Osteoblast (primary cell): Measurements from ENCODE around the gene RIC3. TPM values are rescaled to one million over a fixed set of nuclear protein-coding genes. Genes with fewer than 3 reads are reported as not detected.

Experiments
- DNase-seq: peaks from one replicate; pipeline ENCODE4 v3.0.0; 2011; ENCODE audit warnings: low spot score, mixed read lengths; ENCODE audit not compliant: insufficient read length; ENCODE audit errors: missing footprints
- H2AFZ ChIP-seq: 2 replicates; pipeline ENCODE4 v1.6.0; 2011; ENCODE audit warnings: mild to moderate bottlenecking, low read length
- H3K27ac ChIP-seq: 2 replicates; pipeline ENCODE4 v1.5.1; 2011; ENCODE audit warnings: mild to moderate bottlenecking, low read depth, low read length, moderate library complexity
- H3K27me3 ChIP-seq: 2 replicates; pipeline ENCODE4 v1.6.0; 2012; ENCODE audit warnings: mild to moderate bottlenecking, control low read depth, inconsistent platforms, low read length, moderate library complexity; ENCODE audit not compliant: insufficient read depth
- H3K36me3 ChIP-seq: 2 replicates; pipeline ENCODE4 v1.5.1; 2011; ENCODE audit warnings: mild to moderate bottlenecking, low read length, control low read depth, moderate library complexity; ENCODE audit not compliant: insufficient read depth
- H3K4me1 ChIP-seq: 2 replicates; pipeline ENCODE4 v1.5.1; 2011; ENCODE audit warnings: mild to moderate bottlenecking, low read length, control low read depth, moderate library complexity; ENCODE audit not compliant: insufficient read depth
- H3K4me2 ChIP-seq: 2 replicates; pipeline ENCODE4 v1.6.0; 2011; ENCODE audit warnings: mild to moderate bottlenecking, low read length; ENCODE audit not compliant: insufficient read depth
- H3K4me3 ChIP-seq: fragments of 200-600 bp; sonication (generic); 3 replicates; pipeline ENCODE4 v1.5.1; 2012; ENCODE audit warnings: mild to moderate bottlenecking, low read length, inconsistent platforms; ENCODE audit not compliant: insufficient read depth
- H3K79me2 ChIP-seq: 2 replicates; pipeline ENCODE4 v1.6.0; 2012; ENCODE audit warnings: mild to moderate bottlenecking, low read length, control low read depth, inconsistent platforms; ENCODE audit not compliant: insufficient read depth
- H3K9me3 ChIP-seq: 2 replicates; pipeline ENCODE4 v1.5.1; 2011; ENCODE audit warnings: low read depth, low read length, control low read depth
- H4K20me1 ChIP-seq: 2 replicates; pipeline ENCODE4 v1.6.0; 2012; ENCODE audit warnings: mild to moderate bottlenecking, low read length, control low read depth; ENCODE audit not compliant: insufficient read depth
- total RNA-seq: library from RNA; depleted of rRNA; stranded (reverse); fragments of >200 nt; gene quantifications from 2 replicates; pipeline ENCODE4 v1.2.3, GENCODE V29; 2012
- TF ChIP-seq, protein P1 (sequence below): IDR thresholded peaks from 2 replicates; pipeline ENCODE4 v1.5.1; 2011; ENCODE audit warnings: mild to moderate bottlenecking, low read depth, low read length, moderate library complexity; ENCODE audit errors: extremely low read depth

RIC3 gene
- total RNA-seq, 1 donor, result not detected

DNA sequence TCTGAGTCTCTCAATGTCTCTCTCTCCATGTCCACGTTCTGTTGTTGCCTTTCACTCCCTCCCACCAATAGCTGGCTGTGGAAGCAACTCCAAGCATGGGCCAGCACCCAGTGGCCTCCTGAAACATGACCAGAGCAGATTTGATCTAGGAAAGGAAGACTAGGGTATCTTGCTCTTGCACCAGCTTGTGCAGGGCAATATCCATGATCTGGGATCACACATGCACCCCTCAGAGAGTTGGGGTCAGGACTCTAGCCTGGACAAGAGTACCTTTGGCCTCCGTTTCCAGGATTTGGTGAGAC is 34.5 kb upstream of the RIC3 start:
- TF ChIP-seq, protein P1, sequence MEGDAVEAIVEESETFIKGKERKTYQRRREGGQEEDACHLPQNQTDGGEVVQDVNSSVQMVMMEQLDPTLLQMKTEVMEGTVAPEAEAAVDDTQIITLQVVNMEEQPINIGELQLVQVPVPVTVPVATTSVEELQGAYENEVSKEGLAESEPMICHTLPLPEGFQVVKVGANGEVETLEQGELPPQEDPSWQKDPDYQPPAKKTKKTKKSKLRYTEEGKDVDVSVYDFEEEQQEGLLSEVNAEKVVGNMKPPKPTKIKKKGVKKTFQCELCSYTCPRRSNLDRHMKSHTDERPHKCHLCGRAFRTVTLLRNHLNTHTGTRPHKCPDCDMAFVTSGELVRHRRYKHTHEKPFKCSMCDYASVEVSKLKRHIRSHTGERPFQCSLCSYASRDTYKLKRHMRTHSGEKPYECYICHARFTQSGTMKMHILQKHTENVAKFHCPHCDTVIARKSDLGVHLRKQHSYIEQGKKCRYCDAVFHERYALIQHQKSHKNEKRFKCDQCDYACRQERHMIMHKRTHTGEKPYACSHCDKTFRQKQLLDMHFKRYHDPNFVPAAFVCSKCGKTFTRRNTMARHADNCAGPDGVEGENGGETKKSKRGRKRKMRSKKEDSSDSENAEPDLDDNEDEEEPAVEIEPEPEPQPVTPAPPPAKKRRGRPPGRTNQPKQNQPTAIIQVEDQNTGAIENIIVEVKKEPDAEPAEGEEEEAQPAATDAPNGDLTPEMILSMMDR, result no peak
- Histone ChIP-seq H3K79me2 (no peaks in the 10 kb centered on the region), H2AFZ (no peak overlapping the region), H4K20me1 (no peaks in the 10 kb centered on the region), H3K36me3 (no peaks in the 10 kb centered on the region), H3K27me3 (peaks cover 8% of the 10 kb centered on the region), H3K4me2 (no peak overlapping the region), H3K4me3 (no peak overlapping the region), H3K27ac (no peak overlapping the region), H3K9me3 (no peaks in the 10 kb centered on the region), H3K4me1 (no peaks in the 10 kb centered on the region)
- DNase-seq, result peak; percentile 27

DNA sequence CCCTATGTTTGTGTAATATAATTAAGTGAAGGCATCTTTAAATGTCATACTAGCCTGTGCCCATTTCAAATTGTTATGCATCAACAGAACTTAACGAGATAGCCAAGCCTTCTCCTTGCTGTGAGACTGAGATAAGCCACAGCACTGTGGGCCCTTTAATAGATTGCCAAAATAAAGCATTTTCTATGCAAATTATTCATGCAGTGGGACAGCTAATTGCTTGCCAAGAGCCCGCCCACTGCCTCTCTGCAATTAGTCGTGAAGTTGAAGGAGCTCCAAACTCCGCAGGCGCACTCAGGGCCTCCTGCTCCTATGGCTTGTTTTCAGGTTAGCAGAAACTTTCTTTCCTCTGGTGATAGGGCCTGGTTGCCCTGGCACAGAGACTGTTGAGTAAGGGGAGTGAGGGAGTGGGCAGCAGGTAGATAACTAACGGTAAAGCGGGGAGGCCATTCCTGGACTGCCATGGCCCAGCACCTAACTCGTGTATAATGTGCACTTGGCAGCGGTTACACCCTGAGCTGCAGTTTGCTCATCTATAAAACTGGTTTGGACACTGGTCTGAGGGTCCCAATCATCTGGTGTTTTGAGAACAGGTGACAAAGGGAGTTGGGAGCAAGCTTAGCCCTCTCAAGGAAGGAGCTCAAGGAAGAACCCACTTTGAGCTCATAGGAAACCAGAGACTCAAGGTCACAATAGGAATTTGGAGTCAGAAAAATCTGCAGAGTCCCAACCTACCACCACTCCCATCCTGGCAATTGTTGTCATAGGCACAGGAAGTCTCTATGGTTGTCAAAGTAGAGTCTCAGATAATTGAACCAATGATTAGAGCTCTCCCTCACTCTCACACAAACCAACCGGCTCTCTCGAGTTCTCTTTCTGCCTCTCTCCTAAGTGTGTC is 33.9 kb upstream of the RIC3 start:
- Histone ChIP-seq H4K20me1 (no peaks in the 10 kb centered on the region), H3K27me3 (peaks cover 9% of the 10 kb centered on the region), H2AFZ (no peak overlapping the region)

DNA sequence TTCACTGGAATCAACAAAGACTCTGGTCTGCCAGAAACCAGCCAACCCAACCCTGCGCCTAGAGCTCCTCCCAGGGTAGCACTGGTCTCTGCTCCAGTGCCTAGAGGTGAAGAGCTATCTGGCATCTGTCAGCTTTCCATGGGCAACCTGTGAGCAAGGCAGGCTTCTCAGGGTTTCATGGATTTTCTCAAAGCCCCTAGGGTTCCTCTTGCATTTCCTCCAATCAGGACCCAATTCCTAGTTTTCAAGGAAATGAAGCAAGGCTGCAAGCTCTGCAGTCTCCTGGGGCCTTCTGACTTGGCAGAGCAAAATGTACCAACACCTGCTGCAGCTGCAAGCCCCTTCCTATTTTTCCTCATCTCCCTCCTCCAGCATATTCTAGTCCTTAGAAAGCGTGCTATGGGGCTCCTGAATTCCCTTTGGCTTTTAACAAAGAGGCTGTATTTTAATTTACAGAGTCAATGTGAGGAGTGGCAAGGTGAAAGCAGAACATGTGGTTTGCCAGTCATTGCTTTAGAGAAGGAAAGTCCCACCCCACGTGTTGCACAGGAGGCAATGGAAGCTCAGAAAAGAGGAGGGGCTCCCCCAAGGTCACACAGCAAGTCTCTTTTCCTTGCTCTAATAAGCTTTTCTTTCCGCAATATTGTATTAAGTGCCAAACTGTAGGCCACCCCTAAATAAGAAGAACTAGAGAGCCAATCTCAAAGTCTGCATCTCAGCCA is 33.0 kb upstream of the RIC3 start:
- TF ChIP-seq, protein P1, result no peak
- H3K4me2 ChIP-seq, result no peak overlapping the region
- no peaks in the 10 kb centered on the region for H3K9me3 ChIP-seq
- H3K79me2 ChIP-seq, result no peaks in the 10 kb centered on the region
- H3K27me3 ChIP-seq, result peaks cover 7% of the 10 kb centered on the region
- no peak overlapping the region for H3K27ac ChIP-seq
- no peak overlapping the region for H3K4me3 ChIP-seq
- no peak overlapping the region for H2AFZ ChIP-seq
- H3K4me1 ChIP-seq, result no peaks in the 10 kb centered on the region
- no peak for DNase-seq
- H4K20me1 ChIP-seq, result no peaks in the 10 kb centered on the region
- no peaks in the 10 kb centered on the region for H3K36me3 ChIP-seq

More for the DNA sequence above, 33.9 kb upstream of the RIC3 start:
- H3K79me2 ChIP-seq, result no peaks in the 10 kb centered on the region
- no peak overlapping the region for H3K4me3 ChIP-seq
- DNase-seq, result peak; percentile 37
- H3K4me2 ChIP-seq, result no peak overlapping the region
- no peaks in the 10 kb centered on the region for H3K36me3 ChIP-seq
- TF ChIP-seq, protein P1, result no peak
- no peaks in the 10 kb centered on the region for H3K4me1 ChIP-seq
- H3K9me3 ChIP-seq, result no peaks in the 10 kb centered on the region
- H3K27ac ChIP-seq, result no peak overlapping the region

DNA sequence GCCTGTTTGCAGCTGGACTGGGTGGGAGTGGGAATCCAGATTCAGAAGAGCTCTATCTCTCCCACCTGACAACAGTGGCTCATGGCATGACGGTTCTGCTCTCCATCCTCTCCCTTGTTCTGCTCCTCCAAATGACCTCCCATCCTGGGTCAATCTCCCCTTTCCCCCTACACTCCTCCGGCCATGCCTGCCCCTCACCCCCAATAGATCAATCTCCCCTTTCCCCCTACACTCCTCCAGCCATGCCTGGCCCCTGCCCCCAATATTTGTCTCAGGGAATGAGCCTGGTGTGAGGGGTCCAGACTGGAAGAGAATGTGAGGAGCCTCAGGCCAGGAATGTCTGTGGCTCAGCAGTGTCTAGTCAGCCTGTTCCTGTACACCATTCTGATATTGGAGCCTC is 30.9 kb upstream of the RIC3 start:
- no peak overlapping the region for H3K4me3 ChIP-seq
- no peaks in the 10 kb centered on the region for H3K9me3 ChIP-seq
- H3K36me3 ChIP-seq, result no peaks in the 10 kb centered on the region
- H3K4me1 ChIP-seq, result no peaks in the 10 kb centered on the region
- no peaks in the 10 kb centered on the region for H3K79me2 ChIP-seq
- DNase-seq, result no peak
- H4K20me1 ChIP-seq, result no peaks in the 10 kb centered on the region
- no peak overlapping the region for H3K27ac ChIP-seq
- peaks cover 12% of the 10 kb centered on the region for H3K27me3 ChIP-seq
- H3K4me2 ChIP-seq, result no peak overlapping the region
- H2AFZ ChIP-seq, result no peak overlapping the region
- TF ChIP-seq, protein P1, result no peak
